GM23248 (cell line): Measurements from ENCODE around the gene LRRC1. TPM values are rescaled to one million over a fixed set of nuclear protein-coding genes. Genes with fewer than 3 reads are reported as not detected.

Experiments used
- DNase-seq: peaks from one replicate; pipeline ENCODE4 v3.0.0-alpha.2; 2015
- H2AFZ ChIP-seq: fragments of 200-600 bp; sonication (generic); 2 replicates; pipeline ENCODE4 v1.6.1; 2016; ENCODE audit warnings: antibody characterized with exemption
- H3F3A ChIP-seq: fragments of 200-600 bp; sonication (generic); 2 replicates; pipeline ENCODE4 v1.6.1; 2016; ENCODE audit warnings: mild to moderate bottlenecking, antibody characterized with exemption, mixed run types; ENCODE audit not compliant: insufficient read depth
- H3K27ac ChIP-seq: fragments of 200-600 bp; sonication (generic); 2 replicates; pipeline ENCODE4 v1.5.1; 2016; ENCODE audit warnings: mild to moderate bottlenecking
- H3K27me3 ChIP-seq: fragments of 200-600 bp; sonication (generic); replicated peaks from 2 replicates; pipeline ENCODE4 v1.6.1; 2016; ENCODE audit warnings: mild to moderate bottlenecking; ENCODE audit not compliant: insufficient read depth
- H3K36me3 ChIP-seq: fragments of 200-600 bp; sonication (generic); 2 replicates; pipeline ENCODE4 v1.6.1; 2016; ENCODE audit warnings: low read depth, mild to moderate bottlenecking
- H3K4me1 ChIP-seq: fragments of 200-600 bp; sonication (generic); 2 replicates; pipeline ENCODE4 v1.6.1; 2016; ENCODE audit warnings: mild to moderate bottlenecking; ENCODE audit not compliant: insufficient read depth
- H3K4me2 ChIP-seq: fragments of 200-600 bp; sonication (generic); one replicate; pipeline ENCODE4 v1.6.1; 2016; ENCODE audit warnings: mild to moderate bottlenecking; ENCODE audit not compliant: unreplicated experiment
- H3K4me3 ChIP-seq: fragments of 200-600 bp; sonication (generic); 2 replicates; pipeline ENCODE4 v1.5.1; 2016; ENCODE audit warnings: mild to moderate bottlenecking
- H3K79me2 ChIP-seq: fragments of 200-600 bp; sonication (generic); 2 replicates; pipeline ENCODE4 v1.6.1; 2016; ENCODE audit warnings: mild to moderate bottlenecking; ENCODE audit not compliant: insufficient read depth
- H3K9ac ChIP-seq: fragments of 200-600 bp; sonication (generic); 2 replicates; pipeline ENCODE4 v1.6.1; 2016; ENCODE audit warnings: mild to moderate bottlenecking
- H3K9me2 ChIP-seq: fragments of 200-600 bp; sonication (generic); 2 replicates; pipeline ENCODE4 v1.6.1; 2016; ENCODE audit warnings: mixed run types, mild to moderate bottlenecking, moderate library complexity; ENCODE audit not compliant: insufficient read depth
- H3K9me3 ChIP-seq: fragments of 200-600 bp; sonication (generic); one replicate; pipeline ENCODE4 v1.6.1; 2017; ENCODE audit warnings: low read depth
- H4K20me1 ChIP-seq: fragments of 200-600 bp; sonication (generic); 2 replicates; pipeline ENCODE4 v1.6.0; 2016; ENCODE audit not compliant: insufficient read depth
- EZH2 ChIP-seq: fragments of 200-600 bp; sonication (generic); IDR thresholded peaks from 2 replicates; pipeline ENCODE4 v1.6.1; 2018; ENCODE audit warnings: antibody characterized with exemption, mild to moderate bottlenecking; ENCODE audit not compliant: insufficient read depth, poor library complexity, severe bottlenecking
- EZH2phosphoT487 ChIP-seq: fragments of 200-600 bp; sonication (generic); IDR thresholded peaks from 2 replicates; pipeline ENCODE4 v1.6.1; 2018; ENCODE audit warnings: antibody characterized with exemption, moderate library complexity, mild to moderate bottlenecking, low read depth; ENCODE audit not compliant: insufficient read depth
- WGBS, 2 experiments: methylation state at CpG; one replicate each; pipeline ENCODE4 v1.1.6; 2015 to 2017; ENCODE audit warnings: low lambda C conversion rate in 2 of 2, low coverage in 1 of 2; ENCODE audit errors: missing lambda C conversion rate in 2 of 2; 5-methylcytosine and 5-hydroxymethylcytosine counted together
- in situ Hi-C: fragments of 300-500 bp; cut with MboI; formaldehyde crosslinking; loops from 2 replicates; pipeline ENCODE4 v1.15.0; 2020
- polyA plus RNA-seq: library from polyadenylated mRNA; unstranded; fragments of >200 nt; fragmentation: Nextera tagmentation; extraction: Ambion mirVana; gene quantifications from 2 replicates; pipeline ENCODE4 v1.2.1, GENCODE V29; 2016
- total RNA-seq: library from RNA; depleted of rRNA; stranded (reverse); fragments of >200 nt; shearing (Covaris generic); gene quantifications from 2 replicates; pipeline ENCODE4 v1.2.3, GENCODE V29; 2014

The LRRC1 gene
- total and polyA plus RNA-seq, 2 experiments from 2014 or later = 3.6 to 5.6 TPM

GRCh38 chr6:53951383-53951782, 156.6 kb downstream of the LRRC1 start:
- 46 to 57% methylated on average over 3 of the region's 3 CpGs for WGBS, 2 experiments
- no peak overlapping the region for H3K4me2 ChIP-seq
- H3K9me2 ChIP-seq = no peaks in the 10 kb centered on the region
- no peak overlapping the region for H3K4me3 ChIP-seq
- H3K9me3 ChIP-seq = no peaks in the 10 kb centered on the region
- TF ChIP-seq EZH2phosphoT487 (no peak), EZH2 (no peak)
- DNase-seq = no peak
- H3K4me1 ChIP-seq = no peaks in the 10 kb centered on the region
- no peaks in the 10 kb centered on the region for H4K20me1 ChIP-seq
- H3F3A ChIP-seq = no peaks in the 10 kb centered on the region
- H3K79me2 ChIP-seq = no peaks in the 10 kb centered on the region
- H3K36me3 ChIP-seq = no peaks in the 10 kb centered on the region
- no peak overlapping the region for H3K27ac ChIP-seq
- H3K9ac ChIP-seq = no peak overlapping the region
- in situ Hi-C loops = no loop called here
- peaks cover 4% of the 10 kb centered on the region; the same call in 1 of the 2 replicates for H3K27me3 ChIP-seq
- no peak overlapping the region for H2AFZ ChIP-seq

GRCh38 chr6:53956068-53956711, 161.4 kb downstream of the LRRC1 start:
- Histone ChIP-seq H3K4me1 (peaks cover 18% of the 10 kb centered on the region), H2AFZ (no peak overlapping the region), H3K4me3 (no peak overlapping the region), H3K4me2 (no peak overlapping the region), H3K9ac (no peak overlapping the region), H3K36me3 (no peaks in the 10 kb centered on the region), H4K20me1 (no peaks in the 10 kb centered on the region), H3K27ac (no peak overlapping the region), H3K9me2 (no peaks in the 10 kb centered on the region), H3K27me3 (peaks cover 6% of the 10 kb centered on the region; the same call in 1 of the 2 replicates), H3K79me2 (no peaks in the 10 kb centered on the region), H3F3A (peaks cover 18% of the 10 kb centered on the region), H3K9me3 (no peaks in the 10 kb centered on the region)
- WGBS, 2 experiments = 38 to 39% methylated on average over 6 of the region's 6 CpGs
- DNase-seq = peak; percentile 68
- in situ Hi-C loops = no loop called here
- TF ChIP-seq EZH2 (no peak), EZH2phosphoT487 (no peak)

- Histone ChIP-seq H3K36me3 (no peaks in the 10 kb centered on the region), H3K4me1 (peaks cover 25% of the 10 kb centered on the region), H3K4me2 (no peak overlapping the region), H3F3A (peaks cover 24% of the 10 kb centered on the region), H3K27me3 (peaks cover 6% of the 10 kb centered on the region; the same call in 1 of the 2 replicates), H4K20me1 (no peaks in the 10 kb centered on the region), H3K9me3 (no peaks in the 10 kb centered on the region), H3K79me2 (no peaks in the 10 kb centered on the region), H3K9ac (no peak overlapping the region), H3K27ac (no peak overlapping the region), H2AFZ (no peak overlapping the region), H3K4me3 (no peak overlapping the region), H3K9me2 (no peaks in the 10 kb centered on the region)
- in situ Hi-C loops = no loop called here
- no peak for DNase-seq
- TF ChIP-seq EZH2phosphoT487 (no peak), EZH2 (no peak)
Measured at GRCh38 chr6:53956804-53957203, 162.0 kb downstream of the LRRC1 start.

GRCh38 chr6:53959717-53960116, 164.9 kb downstream of the LRRC1 start:
- peak; percentile 49 for DNase-seq
- no peaks in the 10 kb centered on the region for H4K20me1 ChIP-seq
- no peaks in the 10 kb centered on the region for H3K36me3 ChIP-seq
- H3K4me1 ChIP-seq = peaks cover 36% of the 10 kb centered on the region
- WGBS, 2 experiments = 81 to 92% methylated on average over 2 of the region's 2 CpGs
- H3F3A ChIP-seq = peaks cover 26% of the 10 kb centered on the region
- H3K9me3 ChIP-seq = no peaks in the 10 kb centered on the region
- H2AFZ ChIP-seq = no peak overlapping the region
- peaks cover 6% of the 10 kb centered on the region; the same call in 1 of the 2 replicates for H3K27me3 ChIP-seq
- no peak overlapping the region for H3K4me3 ChIP-seq
- in situ Hi-C loops = no loop called here
- H3K79me2 ChIP-seq = no peaks in the 10 kb centered on the region
- no peak overlapping the region for H3K9ac ChIP-seq
- H3K9me2 ChIP-seq = no peaks in the 10 kb centered on the region
- H3K4me2 ChIP-seq = peak overlapping the region; percentile 33
- no peak for TF ChIP-seq EZH2
- TF ChIP-seq EZH2phosphoT487 = no peak
- H3K27ac ChIP-seq = 0 out of 2 replicates have a peak overlapping the region, but pooled peaks have one; percentile 13

- no peak overlapping the region for H2AFZ ChIP-seq
Measured at GRCh38 chr6:53960311-53960710, 165.5 kb downstream of the LRRC1 start.

More at GRCh38 chr6:53960311-53960710, 165.5 kb downstream of the LRRC1 start:
- in situ Hi-C loops = no loop called here
- Histone ChIP-seq H3K4me1 (peaks cover 36% of the 10 kb centered on the region), H3K9me2 (no peaks in the 10 kb centered on the region), H3K4me2 (peak overlapping the region; percentile 33), H3F3A (peaks cover 26% of the 10 kb centered on the region), H3K9me3 (no peaks in the 10 kb centered on the region), H3K27ac (0 out of 2 replicates have a peak overlapping the region, but pooled peaks have one; percentile 13), H3K36me3 (no peaks in the 10 kb centered on the region), H3K4me3 (no peak overlapping the region), H3K9ac (no peak overlapping the region), H4K20me1 (no peaks in the 10 kb centered on the region), H3K27me3 (peaks cover 6% of the 10 kb centered on the region; the same call in 1 of the 2 replicates), H3K79me2 (no peaks in the 10 kb centered on the region)
- no peak for TF ChIP-seq EZH2
- no peak for TF ChIP-seq EZH2phosphoT487
- WGBS, 2 experiments = 52% methylated on average over 4 of the region's 4 CpGs
- peak; percentile 60 for DNase-seq
